K562 (cell line): ENCODE measurements around the gene OBSL1. TPM values are rescaled to one million over a fixed set of nuclear protein-coding genes. Genes with fewer than 3 reads are reported as not detected.

Experiments
- ATAC-seq: fragments of 200-7000 bp; cut with Tn5 transposase; 3 replicates; pipeline ENCODE4 v1.9.1; 2020; ENCODE audit warnings: moderate library complexity
- BruUV-seq: library from RNA; stranded (reverse); fragments of 400-500 nt; replicated peaks from 2 replicates; lab custom pipeline; 2021; lab: Mats Ljungman, UMichigan
- CTCF ChIA-PET: fragments of 300-600 bp; formaldehyde crosslinking; extraction: SDS; loops from one replicate; lab custom pipeline; 2021; ENCODE audit warnings: low intra/inter-chr PET ratio; lab: Yijun Ruan, JAX
- POLR2A ChIA-PET: fragments of 300-600, 350-650 bp; sonication (Branson Sonifier 250); formaldehyde crosslinking; extraction: SDS; loops from one replicate; lab custom pipeline; 2021; ENCODE audit warnings: antibody characterized with exemption, inconsistent platforms; lab: Yijun Ruan, JAX
- DNase-seq, 4 experiments: peaks; one replicate each; pipeline versions ENCODE4 v3.0.0 to v3.0.0-alpha.2; 2011 to 2018; ENCODE audit warnings: low spot score in 3 of 4, mixed read lengths in 3 of 4; ENCODE audit errors: extremely low read depth in 1 of 4
- FAIRE-seq: peaks from 2 replicates; lab custom pipeline; 2011; peaks lifted over from hg19 to GRCh38; lab: Jason Lieb, UNC
- H2AFZ ChIP-seq: 2 replicates; pipeline ENCODE4 v1.6.0; 2011; ENCODE audit warnings: low read depth, low read length, control low read depth, inconsistent platforms
- H3K27ac ChIP-seq: fragments of 200-600 bp; 3 replicates; pipeline ENCODE4 v1.8.0; 2011; ENCODE audit warnings: low read depth, mild to moderate bottlenecking, control low read depth, inconsistent platforms, low read length, moderate library complexity, mixed read lengths; ENCODE audit errors: extremely low read depth
- H3K27me3 ChIP-seq, 2 experiments: fragments of 300-600 bp in 1 of 2; 2 replicates in 1 of 2; 3 replicates in 1 of 2; pipeline versions ENCODE4 v1.6.0 to v1.8.0; 2011; ENCODE audit warnings: inconsistent platforms in 2 of 2, low read length in 2 of 2, mild to moderate bottlenecking in 1 of 2, mixed read lengths in 1 of 2, moderate library complexity in 1 of 2; ENCODE audit not compliant: control insufficient read depth in 2 of 2, insufficient read depth in 2 of 2
- H3K36me3 ChIP-seq: fragments of 300-600 bp; 3 replicates; pipeline ENCODE4 v1.8.0; 2011; ENCODE audit warnings: mild to moderate bottlenecking, low read length, inconsistent platforms; ENCODE audit not compliant: control insufficient read depth, insufficient read depth
- H3K4me1 ChIP-seq, 2 experiments: fragments of 200-600 bp in 1 of 2; replicated peaks in 1 of 2; 2 replicates in 1 of 2; 3 replicates in 1 of 2; pipeline versions ENCODE4 v1.5.1 to v1.8.0; 2011; ENCODE audit warnings: inconsistent platforms in 2 of 2, low read length in 2 of 2, mild to moderate bottlenecking in 1 of 2, mixed read lengths in 1 of 2, moderate library complexity in 1 of 2; ENCODE audit not compliant: control insufficient read depth in 2 of 2, insufficient read depth in 2 of 2
- H3K4me2 ChIP-seq: 2 replicates; pipeline ENCODE4 v1.6.1; 2011; ENCODE audit warnings: low read length, control low read depth, inconsistent platforms, mixed read lengths; ENCODE audit not compliant: insufficient read depth
- H3K4me3 ChIP-seq: fragments of 200-600 bp; sonication (generic), shearing (Covaris generic); 2 replicates; pipeline ENCODE4 v1.5.1; 2016; ENCODE audit warnings: control low read depth, inconsistent platforms
- H3K79me2 ChIP-seq: fragments of 200-600 bp; 3 replicates; pipeline ENCODE4 v1.8.0; 2011; ENCODE audit warnings: low read length, inconsistent platforms; ENCODE audit not compliant: control insufficient read depth, insufficient read depth
- H3K9ac ChIP-seq, 2 experiments: 2 replicates each; pipeline versions ENCODE4 v1.6.0 to v1.6.1; 2011; ENCODE audit warnings: low read depth in 2 of 2, low read length in 2 of 2, control low read depth in 1 of 2, inconsistent platforms in 1 of 2, mild to moderate bottlenecking in 1 of 2, mixed read lengths in 1 of 2; ENCODE audit not compliant: insufficient read depth in 1 of 2
- H3K9me1 ChIP-seq: one replicate; pipeline ENCODE4 v1.6.0; 2011; ENCODE audit warnings: inconsistent platforms, mild to moderate bottlenecking, low read length, moderate library complexity; ENCODE audit not compliant: control insufficient read depth, insufficient read depth
- H3K9me3 ChIP-seq: replicated peaks from 2 replicates; pipeline ENCODE4 v1.5.1; 2011; ENCODE audit warnings: low read depth, low read length, inconsistent platforms; ENCODE audit not compliant: control insufficient read depth, insufficient read depth
- H4K20me1 ChIP-seq: replicated peaks from 2 replicates; pipeline ENCODE4 v1.6.1; 2011; ENCODE audit warnings: low read length, inconsistent platforms, mixed read lengths; ENCODE audit not compliant: control insufficient read depth, insufficient read depth
- ERF ChIP-seq: fragments of 450-650 bp; formaldehyde crosslinking; IDR thresholded peaks from 2 replicates; pipeline ENCODE4 v1.4.0; 2020; ENCODE audit warnings: mild to moderate bottlenecking, mixed read lengths
- MAFG ChIP-seq: fragments of 450-650 bp; conservative IDR thresholded peaks from 2 replicates; pipeline ENCODE4 v1.6.1; 2016; ENCODE audit warnings: missing genetic modification characterization, missing compliant biosample characterization
- POLR2G ChIP-seq: fragments of 200-400 bp; formaldehyde crosslinking; IDR thresholded peaks from 2 replicates; pipeline ENCODE4 v1.6.1; 2017; ENCODE audit warnings: low read depth, mild to moderate bottlenecking, antibody characterized with exemption, low read length, moderate library complexity
- RBFOX2 ChIP-seq: fragments of 200-400 bp; formaldehyde crosslinking; IDR thresholded peaks from 2 replicates; pipeline ENCODE4 v1.6.1; 2017; ENCODE audit warnings: low read depth, mild to moderate bottlenecking, low read length, moderate library complexity
- ZNF133 ChIP-seq: fragments of 250-450 bp; sonication (Bioruptor Pico); IDR thresholded peaks from 2 replicates; pipeline ENCODE4 v1.4.0; 2020; ENCODE audit warnings: mild to moderate bottlenecking
- WGBS: fragments of 100-300 bp; shearing (Covaris generic); methylation state at CpG from one replicate; pipeline ENCODE4 v1.1.6; 2016; ENCODE audit warnings: low coverage, mixed read lengths; ENCODE audit not compliant: insufficient coverage; ENCODE audit errors: missing lambda C conversion rate; 5-methylcytosine and 5-hydroxymethylcytosine counted together
- in situ Hi-C: fragments of 300-500 bp; cut with MboI; formaldehyde crosslinking; loops from 4 replicates; pipeline ENCODE4 v1.15.0; 2018; ENCODE audit warnings: inconsistent platforms, mixed read lengths
- intact Hi-C: fragments of 100-400 bp; cut with micrococcal nuclease; formaldehyde crosslinking; loops from 2 replicates; pipeline ENCODE4 v1.14.2; 2022
- polyA plus RNA-seq, 8 experiments: library from polyadenylated mRNA; depleted of rRNA in 4 of 8; stranded (reverse) in 5 of 8; unstranded in 3 of 8; fragments of >200 nt; fragmentation: Nextera tagmentation in 2 of 8; fragmentation: Illumina TruSeq in 1 of 8; extraction: Ambion mirVana in 2 of 8; extraction: Trizol in 1 of 8; gene quantifications; 2 replicates each; pipeline versions ENCODE4 v1.2.1 to v1.2.3, GENCODE V29; 2011 to 2014; ENCODE audit warnings: inconsistent platforms in 1 of 8, missing spikeins in 1 of 8
- total RNA-seq, 7 experiments: library from RNA; depleted of rRNA in 6 of 7; stranded (reverse); fragments of >200 nt in 6 of 7; fragmentation: Illumina TruSeq in 2 of 7; extraction: Trizol in 2 of 7; gene quantifications; 2 replicates each; pipeline versions ENCODE4 v1.2.1 to v1.2.3, GENCODE V29; 2011 to 2021; ENCODE audit warnings: low replicate concordance in 1 of 7

Gene OBSL1
- total and polyA plus RNA-seq, 9 of the 15 experiments (the other 6 are each of a cell fraction or from before 2014, with no cell fraction given): 1.2 to 26.6 (median 8.6) TPM

GRCh38 chr2:219506802-219507526 lies 64.4 kb downstream of the OBSL1 start:
- Histone ChIP-seq H3K4me1 (peaks cover 53 to 75% of the 10 kb centered on the region in 2 experiments), H3K9me1 (no peaks in the 10 kb centered on the region), H3K4me2 (no peak overlapping the region), H3K36me3 (peaks cover 50% of the 10 kb centered on the region; the same call in 2 of the 3 replicates), H2AFZ (no peak overlapping the region)
- in situ Hi-C loops: no loop called here
- CTCF ChIA-PET: no interaction called here
- BruUV-seq: no TSS peak
- peak; percentile 8; the same call in 1 of the 2 replicates for TF ChIP-seq RBFOX2
- no peak for TF ChIP-seq ERF (CRISPR knock-in tag)
- no peak for TF ChIP-seq ZNF133 (CRISPR knock-in tag)
- 0 out of 2 replicates have a peak, but pooled peaks have one; percentile 23 for TF ChIP-seq POLR2G
- no peak for TF ChIP-seq MAFG (tag)
- TF ChIP-seq, all 486 proteins: peak for 2
- WGBS: 85% methylated on average over 12 of the region's 17 CpGs
- Histone ChIP-seq H3K9ac (peak overlapping the region in 1 of 2 experiments; percentile 53; a peak in 2 of 4 replicates), H3K4me3 (no peak overlapping the region), H3K27me3 (no peaks in the 10 kb centered on the region), H3K79me2 (peaks cover 13% of the 10 kb centered on the region), H3K27ac (no peak overlapping the region), H4K20me1 (no peaks in the 10 kb centered on the region), H3K9me3 (no peaks in the 10 kb centered on the region)
- no peak for DNase-seq
- intact Hi-C loops: no loop called here
- no peak for FAIRE-seq
- ATAC-seq: no peak
- POLR2A ChIA-PET: interaction anchor here (1.3 to 3.4 kb wide), 3 partner anchors 7 to 13 kb away, joined by 3 to 37 read pairs (median 7); partner anchors contain the start of gene GMPPA
